Sigmoid colon (tissue), 4 donors: ENCODE data around the gene DNAH7.

ENCODE experiments used
- CTCF ChIP-seq, 4 experiments: fragments of 450-650 bp in 3 of 4; fragments of 200-600 bp in 1 of 4; IDR thresholded peaks; one replicate each; pipeline ENCODE4 v1.5.1; 2016 to 2019; ENCODE audit warnings: antibody characterized with exemption in 4 of 4, mild to moderate bottlenecking in 3 of 4, moderate library complexity in 2 of 4
- EP300 ChIP-seq, 4 donors: sonication (generic); formaldehyde crosslinking; IDR thresholded peaks; one replicate each; pipeline ENCODE4 v1.6.1; 2017; ENCODE audit warnings: antibody characterized with exemption in 4 of 4
- POLR2A ChIP-seq, 2 donors: fragments of 450-650 bp; IDR thresholded peaks; one replicate each; pipeline ENCODE4 v1.6.1; 2016; ENCODE audit warnings: antibody characterized with exemption in 2 of 2, mild to moderate bottlenecking in 2 of 2, moderate library complexity in 2 of 2
- POLR2AphosphoS5 ChIP-seq, 4 donors: sonication (generic); formaldehyde crosslinking; IDR thresholded peaks; one replicate each; pipeline ENCODE4 v1.6.1; 2017; ENCODE audit warnings: antibody characterized with exemption in 4 of 4

DNA sequence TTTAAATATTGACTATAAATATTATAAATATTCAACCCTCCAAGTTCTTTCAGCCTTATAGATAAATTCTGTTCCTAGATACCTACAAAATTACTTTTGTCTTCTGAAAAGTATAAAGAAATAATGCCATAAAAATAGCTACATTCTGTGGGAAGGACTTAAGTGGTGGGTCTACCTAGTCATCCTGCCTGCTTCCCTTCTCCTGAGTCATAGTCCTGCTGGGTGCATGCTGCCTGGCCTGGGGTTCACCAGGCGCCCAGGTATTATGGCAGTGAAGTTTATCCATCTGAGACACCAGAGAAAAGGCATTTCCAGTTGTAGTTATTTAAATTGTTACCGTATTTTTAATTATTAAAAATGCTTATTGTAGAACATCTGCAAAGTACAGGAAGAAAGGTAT lies 244.2 kb downstream of the DNAH7 start:
- TF ChIP-seq CTCF (IDR thresholded peaks at IDR 0.05) (no peak), POLR2A (IDR thresholded peaks at IDR 0.05) (no peak), EP300 (IDR thresholded peaks at IDR 0.05) (no peak), POLR2AphosphoS5 (IDR thresholded peaks at IDR 0.05) (no peak)
